ENCODE measurements around the gene PTPRE.

Gene PTPRE

GRCh38 chr10:127971963-127972615, 65.2 kb downstream of the PTPRE start:
- no peaks in the 10 kb centered on the region for H3K9me3 ChIP-seq (ENCODE audit: control insufficient read depth, low read length)
- TF ChIP-seq CTCF (IDR thresholded peaks at IDR 0.05) = no peak
- H3K4me1 ChIP-seq = no peaks in the 10 kb centered on the region
- no peak overlapping the region for H3K9ac ChIP-seq
- H3K79me2 ChIP-seq = no peaks in the 10 kb centered on the region
- no peaks in the 10 kb centered on the region for H3K36me3 ChIP-seq (ENCODE audit: control insufficient read depth, insufficient read depth, low read length)
- H2AFZ ChIP-seq = no peak overlapping the region
- no peak overlapping the region for H3K4me3 ChIP-seq (ENCODE audit: low read depth, low read length)
- no peak overlapping the region for H3K4me2 ChIP-seq (ENCODE audit: low read length)
- H3K27me3 ChIP-seq (ENCODE audit: control insufficient read depth, insufficient read depth, low read length) = no peaks in the 10 kb centered on the region
- H3K27ac ChIP-seq = no peak overlapping the region

- Histone ChIP-seq H3K4me2 (ENCODE audit: low read length) (no peak overlapping the region), H3K9ac (no peak overlapping the region), H3K36me3 (ENCODE audit: control insufficient read depth, insufficient read depth, low read length) (no peaks in the 10 kb centered on the region), H3K27me3 (ENCODE audit: control insufficient read depth, insufficient read depth, low read length) (no peaks in the 10 kb centered on the region), H3K79me2 (no peaks in the 10 kb centered on the region), H3K4me3 (ENCODE audit: low read depth, low read length) (no peak overlapping the region), H3K27ac (no peak overlapping the region), H2AFZ (no peak overlapping the region), H3K9me3 (ENCODE audit: control insufficient read depth, low read length) (no peaks in the 10 kb centered on the region), H3K4me1 (no peaks in the 10 kb centered on the region)
- TF ChIP-seq CTCF (IDR thresholded peaks at IDR 0.05) = no peak
These were observed 66.0 kb downstream of the PTPRE start for GRCh38 chr10:127972751-127973357.

- Histone ChIP-seq H3K9ac (no peak overlapping the region), H2AFZ (no peak overlapping the region), H3K4me2 (ENCODE audit: low read length) (no peak overlapping the region), H3K9me3 (ENCODE audit: control insufficient read depth, low read length) (no peaks in the 10 kb centered on the region), H3K4me1 (no peaks in the 10 kb centered on the region), H3K4me3 (ENCODE audit: low read depth, low read length) (no peak overlapping the region), H3K79me2 (no peaks in the 10 kb centered on the region), H3K36me3 (ENCODE audit: control insufficient read depth, insufficient read depth, low read length) (no peaks in the 10 kb centered on the region), H3K27ac (no peak overlapping the region), H3K27me3 (ENCODE audit: control insufficient read depth, insufficient read depth, low read length) (no peaks in the 10 kb centered on the region)
- no peak for TF ChIP-seq CTCF (IDR thresholded peaks at IDR 0.05)
These were observed 66.9 kb downstream of the PTPRE start for GRCh38 chr10:127973791-127974311.

GRCh38 chr10:127974911-127975310, 68.0 kb downstream of the PTPRE start:
- H3K79me2 ChIP-seq = no peaks in the 10 kb centered on the region
- H3K27ac ChIP-seq = no peak overlapping the region
- no peak for TF ChIP-seq CTCF (IDR thresholded peaks at IDR 0.05)
- no peak overlapping the region for H2AFZ ChIP-seq
- no peaks in the 10 kb centered on the region for H3K36me3 ChIP-seq (ENCODE audit: control insufficient read depth, insufficient read depth, low read length)
- H3K4me2 ChIP-seq (ENCODE audit: low read length) = no peak overlapping the region
- H3K9ac ChIP-seq = no peak overlapping the region
- H3K27me3 ChIP-seq (ENCODE audit: control insufficient read depth, insufficient read depth, low read length) = no peaks in the 10 kb centered on the region
- no peaks in the 10 kb centered on the region for H3K4me1 ChIP-seq
- no peak overlapping the region for H3K4me3 ChIP-seq (ENCODE audit: low read depth, low read length)
- no peaks in the 10 kb centered on the region for H3K9me3 ChIP-seq (ENCODE audit: control insufficient read depth, low read length)

GRCh38 chr10:127976286-127976685, 69.4 kb downstream of the PTPRE start:
- Histone ChIP-seq H3K79me2 (no peaks in the 10 kb centered on the region), H3K4me3 (ENCODE audit: low read depth, low read length) (no peak overlapping the region), H3K9ac (no peak overlapping the region), H3K4me2 (ENCODE audit: low read length) (no peak overlapping the region), H3K27ac (no peak overlapping the region), H3K36me3 (ENCODE audit: control insufficient read depth, insufficient read depth, low read length) (no peaks in the 10 kb centered on the region), H3K9me3 (ENCODE audit: control insufficient read depth, low read length) (no peaks in the 10 kb centered on the region), H3K4me1 (no peaks in the 10 kb centered on the region), H3K27me3 (ENCODE audit: control insufficient read depth, insufficient read depth, low read length) (no peaks in the 10 kb centered on the region), H2AFZ (no peak overlapping the region)
- TF ChIP-seq CTCF (IDR thresholded peaks at IDR 0.05) = no peak

All from parathyroid adenoma (tissue), 2 donors.